ENCODE results near the gene RAP1GAP. TPM values are rescaled to one million over a fixed set of nuclear protein-coding genes. Genes with fewer than 3 reads are reported as not detected.

RAP1GAP gene
- total RNA-seq, 2 donors from 2014 or later, result 46.5 to 104 TPM

DNA sequence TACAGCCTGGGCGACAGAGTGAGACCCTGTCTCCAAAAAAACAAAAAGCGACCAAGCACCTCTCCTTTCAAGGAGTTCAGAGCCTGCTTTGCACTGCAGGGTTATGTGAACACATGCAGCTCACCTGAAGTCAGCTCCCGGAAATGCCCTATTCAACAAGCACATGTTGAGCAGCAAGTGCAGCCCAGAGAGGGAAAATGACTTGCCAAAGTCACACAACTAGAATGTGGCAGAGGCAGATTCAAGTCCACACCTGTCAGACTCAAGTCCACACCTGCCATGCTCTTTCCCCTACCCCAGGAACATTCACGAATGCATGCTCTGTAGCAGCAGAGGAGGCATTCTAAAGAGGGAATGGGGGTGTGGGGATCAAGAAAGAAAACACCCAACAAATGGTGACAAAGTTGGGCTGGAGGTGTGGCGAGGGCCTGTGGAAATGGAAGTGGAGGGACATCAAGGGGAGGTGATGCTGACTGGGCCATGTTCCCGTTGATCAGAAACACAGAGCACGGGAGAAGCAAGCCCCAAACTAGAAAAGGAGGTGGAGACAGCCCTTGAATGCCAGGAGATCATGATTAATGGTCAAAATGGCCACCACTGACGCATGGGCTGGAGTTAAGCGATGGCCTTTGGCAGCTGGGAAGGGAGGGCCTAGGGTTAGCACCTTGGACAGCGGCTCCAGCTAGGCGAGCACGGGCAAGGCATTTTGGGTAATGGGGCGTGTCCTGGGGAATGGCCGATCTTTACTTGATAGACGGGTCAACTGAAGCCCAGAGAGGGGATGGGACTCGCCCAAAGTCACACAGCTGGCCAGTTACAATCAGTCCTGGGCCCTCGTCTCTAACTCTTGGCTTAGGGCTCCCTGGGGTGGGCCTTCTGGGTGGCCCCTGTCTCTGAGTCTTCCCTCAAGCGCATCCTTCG lies 21.5 kb downstream of the RAP1GAP start:
- no peak for TF ChIP-seq POLR2A (IDR thresholded peaks at IDR 0.05)
- TF ChIP-seq, protein P1, sequence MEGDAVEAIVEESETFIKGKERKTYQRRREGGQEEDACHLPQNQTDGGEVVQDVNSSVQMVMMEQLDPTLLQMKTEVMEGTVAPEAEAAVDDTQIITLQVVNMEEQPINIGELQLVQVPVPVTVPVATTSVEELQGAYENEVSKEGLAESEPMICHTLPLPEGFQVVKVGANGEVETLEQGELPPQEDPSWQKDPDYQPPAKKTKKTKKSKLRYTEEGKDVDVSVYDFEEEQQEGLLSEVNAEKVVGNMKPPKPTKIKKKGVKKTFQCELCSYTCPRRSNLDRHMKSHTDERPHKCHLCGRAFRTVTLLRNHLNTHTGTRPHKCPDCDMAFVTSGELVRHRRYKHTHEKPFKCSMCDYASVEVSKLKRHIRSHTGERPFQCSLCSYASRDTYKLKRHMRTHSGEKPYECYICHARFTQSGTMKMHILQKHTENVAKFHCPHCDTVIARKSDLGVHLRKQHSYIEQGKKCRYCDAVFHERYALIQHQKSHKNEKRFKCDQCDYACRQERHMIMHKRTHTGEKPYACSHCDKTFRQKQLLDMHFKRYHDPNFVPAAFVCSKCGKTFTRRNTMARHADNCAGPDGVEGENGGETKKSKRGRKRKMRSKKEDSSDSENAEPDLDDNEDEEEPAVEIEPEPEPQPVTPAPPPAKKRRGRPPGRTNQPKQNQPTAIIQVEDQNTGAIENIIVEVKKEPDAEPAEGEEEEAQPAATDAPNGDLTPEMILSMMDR (IDR thresholded peaks at IDR 0.05), result no peak
- H3K27ac ChIP-seq, result no peak overlapping the region

GRCh38 chr1:21645550-21645949 lies 23.6 kb downstream of the RAP1GAP start:
- intact Hi-C loops (cut with DNase I), result no loop called here
- Histone ChIP-seq H3K27me3 (no peaks in the 10 kb centered on the region), H3K27ac (no peak overlapping the region), H3K36me3 (replicated peaks in 1 of 2; ENCODE audit: insufficient read depth in 1 of 2, low read depth in 2 of 2) (no peaks in the 10 kb centered on the region), H3K4me1 (peaks cover 30% of the 10 kb centered on the region), H3K9me3 (no peaks in the 10 kb centered on the region), H3K4me3 (no peak overlapping the region)
- WGBS, 2 donors, result 89 to 100% methylated on average over 1 to 5 of the region's 5 CpGs
- TF ChIP-seq POLR2A (IDR thresholded peaks at IDR 0.05), result no peak
- TF ChIP-seq, protein P1 (IDR thresholded peaks at IDR 0.05), result no peak
- DNase-seq (no peak), ATAC-seq (no peak)

More for the DNA sequence above, 21.5 kb downstream of the RAP1GAP start:
- peaks cover 24% of the 10 kb centered on the region for H3K4me1 ChIP-seq
- DNase-seq (peak; percentile 60 to 71 (median 66)), ATAC-seq (peak; percentile 58)
- intact Hi-C loops (cut with DNase I), result no loop called here
- H3K9me3 ChIP-seq, result no peaks in the 10 kb centered on the region
- H3K36me3 ChIP-seq (replicated peaks in 1 of 2; ENCODE audit: insufficient read depth in 1 of 2, low read depth in 2 of 2), result no peaks in the 10 kb centered on the region
- 51 to 67% methylated on average over 10 to 19 of the region's 19 CpGs for WGBS, 2 donors
- H3K27me3 ChIP-seq, result no peaks in the 10 kb centered on the region
- no peak overlapping the region for H3K4me3 ChIP-seq

GRCh38 chr1:21644906-21645305 lies 24.3 kb downstream of the RAP1GAP start:
- no peak for TF ChIP-seq POLR2A (IDR thresholded peaks at IDR 0.05)
- TF ChIP-seq, protein P1 (IDR thresholded peaks at IDR 0.05), result no peak
- DNase-seq (no peak), ATAC-seq (no peak)
- H3K9me3 ChIP-seq, result no peaks in the 10 kb centered on the region
- WGBS, 2 donors, result 76 to 87% methylated on average over 5 of the region's 5 CpGs
- H3K36me3 ChIP-seq (replicated peaks in 1 of 2; ENCODE audit: insufficient read depth in 1 of 2, low read depth in 2 of 2), result no peaks in the 10 kb centered on the region
- H3K4me3 ChIP-seq, result no peak overlapping the region
- no peak overlapping the region for H3K27ac ChIP-seq
- H3K4me1 ChIP-seq, result peaks cover 32% of the 10 kb centered on the region
- intact Hi-C loops (cut with DNase I), result no loop called here
- H3K27me3 ChIP-seq, result no peaks in the 10 kb centered on the region

DNA sequence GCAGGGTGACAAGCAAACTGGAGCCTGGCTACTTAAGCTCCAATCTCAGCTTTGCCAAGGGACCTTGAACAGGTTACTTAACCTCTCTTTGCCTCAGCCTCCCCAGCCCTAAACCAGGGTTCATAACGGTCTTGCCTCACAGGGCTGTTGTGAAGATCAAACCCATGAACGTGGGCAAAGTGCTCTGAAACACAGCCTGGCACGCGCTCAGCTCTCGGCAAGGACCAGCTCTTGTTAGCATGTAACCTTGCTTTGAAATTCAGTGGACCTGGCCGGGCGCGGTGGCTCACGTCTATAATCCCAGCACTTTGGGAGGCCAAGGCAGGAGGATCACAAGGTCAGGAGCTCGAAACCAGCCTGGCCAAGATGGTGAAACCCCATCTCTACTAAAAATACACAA lies 24.8 kb downstream of the RAP1GAP start:
- no peaks in the 10 kb centered on the region for H3K36me3 ChIP-seq (replicated peaks in 1 of 2; ENCODE audit: insufficient read depth in 1 of 2, low read depth in 2 of 2)
- DNase-seq (no peak), ATAC-seq (no peak)
- intact Hi-C loops (cut with DNase I), result no loop called here
- 93% methylated on average over 10 of the region's 10 CpGs for WGBS, 2 donors
- H3K27me3 ChIP-seq, result no peaks in the 10 kb centered on the region
- no peaks in the 10 kb centered on the region for H3K9me3 ChIP-seq
- TF ChIP-seq POLR2A (IDR thresholded peaks at IDR 0.05), result no peak
- TF ChIP-seq, protein P1 (IDR thresholded peaks at IDR 0.05), result no peak
- no peak overlapping the region for H3K27ac ChIP-seq
- no peak overlapping the region for H3K4me3 ChIP-seq
- H3K4me1 ChIP-seq, result peaks cover 37% of the 10 kb centered on the region
